COLO668 (cell line): ENCODE results near the gene CASP8AP2.
A peak's percentile ranks its signal among the peaks of the same experiment; 100 is the strongest.
"Not testable (repeated sequence)": the region's sequence is repeated elsewhere in the genome, so short reads cannot be mapped to it uniquely, and the experiment has no call there.

Experiments used
- DNase-seq: peaks from one replicate; lab custom pipeline; 2025; ENCODE audit not compliant: unreplicated experiment; lab: John Stamatoyannopoulos, UW

The CASP8AP2 gene

GRCh38 chr6:89819336-89820130 lies 10.1 kb upstream of the CASP8AP2 start, which contains the start of gene MDN1:
MDN1 (minus strand) TSS chr6:89819794; CDS start chr6:89819607, 187 bp downstream.
- DNase-seq: peak; percentile 92

GRCh38 chr6:89826029-89826528 lies 3.6 kb upstream of the CASP8AP2 start:
- no peak for DNase-seq

GRCh38 chr6:89828475-89828987 lies 1.1 kb upstream of the CASP8AP2 start:
- not testable (repeated sequence) for DNase-seq

- DNase-seq: peak; percentile 23
These were observed 650 bp upstream of the CASP8AP2 start for GRCh38 chr6:89828988-89829471.

GRCh38 chr6:89830170-89830809 lies 610 bp downstream of the CASP8AP2 start:
- DNase-seq: no peak

GRCh38 chr6:89834884-89835792 lies 5.5 kb downstream of the CASP8AP2 start:
- no peak for DNase-seq

GRCh38 chr6:89836639-89837222 lies 7.1 kb downstream of the CASP8AP2 start:
- no peak for DNase-seq

- DNase-seq: no peak
These were observed 10.9 kb downstream of the CASP8AP2 start for GRCh38 chr6:89840538-89840937.

GRCh38 chr6:89842228-89842627 lies 12.5 kb downstream of the CASP8AP2 start:
- DNase-seq: no peak

GRCh38 chr6:89843070-89843469 lies 13.4 kb downstream of the CASP8AP2 start:
- DNase-seq: no peak

GRCh38 chr6:89847513-89847912 lies 17.8 kb downstream of the CASP8AP2 start:
- not testable (repeated sequence) for DNase-seq

GRCh38 chr6:89853068-89853467 lies 23.4 kb downstream of the CASP8AP2 start:
- DNase-seq: no peak

- DNase-seq: no peak
These were observed 28.4 kb downstream of the CASP8AP2 start for GRCh38 chr6:89858041-89858440.

GRCh38 chr6:89859744-89860143 lies 30.1 kb downstream of the CASP8AP2 start:
- DNase-seq: no peak

GRCh38 chr6:89862273-89862672 lies 32.6 kb downstream of the CASP8AP2 start:
- DNase-seq: no peak

- no peak for DNase-seq
These were observed 33.0 kb downstream of the CASP8AP2 start for GRCh38 chr6:89862698-89863097.

- no peak for DNase-seq
These were observed 36.5 kb downstream of the CASP8AP2 start for GRCh38 chr6:89866024-89866678.

- no peak for DNase-seq
These were observed 44.0 kb downstream of the CASP8AP2 start for GRCh38 chr6:89873721-89874120.

- no peak for DNase-seq
These were observed 44.8 kb downstream of the CASP8AP2 start for GRCh38 chr6:89874438-89874837.
